ENCODE results near the gene IGF1R.

The IGF1R gene

DNA sequence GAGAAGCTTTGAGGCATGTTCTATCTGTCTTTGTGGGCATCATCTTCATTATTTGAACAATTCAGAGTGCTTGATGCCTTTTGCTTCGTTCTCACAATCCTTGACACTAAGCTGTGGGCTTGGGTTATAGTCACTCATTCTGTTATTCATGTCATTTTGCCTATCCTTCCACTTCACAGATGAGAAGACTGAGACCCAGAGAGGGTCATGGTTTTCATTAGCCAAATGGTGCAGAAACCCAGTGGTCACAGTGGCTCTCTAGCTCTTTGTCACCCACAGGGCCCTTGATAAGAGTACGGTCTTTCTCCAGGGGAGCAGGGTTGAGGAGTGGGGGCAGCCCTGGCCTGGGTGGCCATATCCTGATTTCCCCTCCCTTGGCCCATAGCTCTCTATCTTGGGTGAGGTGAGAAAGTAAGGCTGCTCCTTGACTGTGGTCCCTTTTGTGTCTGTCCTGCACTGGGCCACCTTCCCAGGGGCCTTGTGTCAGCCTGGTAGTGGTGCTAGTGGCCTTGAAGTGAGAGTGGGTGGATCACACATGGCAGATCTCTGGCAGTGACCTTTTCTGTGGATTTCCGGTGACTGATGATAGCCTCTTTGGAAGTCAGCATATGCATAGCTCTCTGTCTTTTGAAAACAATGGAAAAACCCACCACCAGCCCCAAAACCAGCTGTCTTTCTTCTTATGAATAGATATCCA, 130.1 kb downstream of the IGF1R start:
- DNase-seq, result no peak
- peaks cover 4% of the 10 kb centered on the region for H3K4me1 ChIP-seq (ENCODE audit: control insufficient read depth, insufficient read depth, low read length, poor library complexity, severe bottlenecking)
- no peak overlapping the region for H3K27ac ChIP-seq (ENCODE audit: insufficient read depth, low read length, poor library complexity, severe bottlenecking)
- no peaks in the 10 kb centered on the region for H3K36me3 ChIP-seq (ENCODE audit: control insufficient read depth, insufficient read depth, low read length)
- H3K4me3 ChIP-seq (ENCODE audit: insufficient read depth, low read depth, low read length, poor library complexity, severe bottlenecking), result no peak overlapping the region
- no peaks in the 10 kb centered on the region for H3K9me3 ChIP-seq (ENCODE audit: control insufficient read depth, low read length)
- no peaks in the 10 kb centered on the region for H3K27me3 ChIP-seq (replicated peaks; ENCODE audit: control insufficient read depth, insufficient read depth, low read length, poor library complexity, severe bottlenecking)

GRCh38 chr15:98778960-98779359, 130.6 kb downstream of the IGF1R start:
- H3K27ac ChIP-seq (ENCODE audit: insufficient read depth, low read length, poor library complexity, severe bottlenecking), result no peak overlapping the region
- no peaks in the 10 kb centered on the region for H3K36me3 ChIP-seq (ENCODE audit: control insufficient read depth, insufficient read depth, low read length)
- H3K9me3 ChIP-seq (ENCODE audit: control insufficient read depth, low read length), result no peaks in the 10 kb centered on the region
- peaks cover 4% of the 10 kb centered on the region for H3K4me1 ChIP-seq (ENCODE audit: control insufficient read depth, insufficient read depth, low read length, poor library complexity, severe bottlenecking)
- DNase-seq, result no peak
- H3K4me3 ChIP-seq (ENCODE audit: insufficient read depth, low read depth, low read length, poor library complexity, severe bottlenecking), result no peak overlapping the region
- H3K27me3 ChIP-seq (replicated peaks; ENCODE audit: control insufficient read depth, insufficient read depth, low read length, poor library complexity, severe bottlenecking), result no peaks in the 10 kb centered on the region

DNA sequence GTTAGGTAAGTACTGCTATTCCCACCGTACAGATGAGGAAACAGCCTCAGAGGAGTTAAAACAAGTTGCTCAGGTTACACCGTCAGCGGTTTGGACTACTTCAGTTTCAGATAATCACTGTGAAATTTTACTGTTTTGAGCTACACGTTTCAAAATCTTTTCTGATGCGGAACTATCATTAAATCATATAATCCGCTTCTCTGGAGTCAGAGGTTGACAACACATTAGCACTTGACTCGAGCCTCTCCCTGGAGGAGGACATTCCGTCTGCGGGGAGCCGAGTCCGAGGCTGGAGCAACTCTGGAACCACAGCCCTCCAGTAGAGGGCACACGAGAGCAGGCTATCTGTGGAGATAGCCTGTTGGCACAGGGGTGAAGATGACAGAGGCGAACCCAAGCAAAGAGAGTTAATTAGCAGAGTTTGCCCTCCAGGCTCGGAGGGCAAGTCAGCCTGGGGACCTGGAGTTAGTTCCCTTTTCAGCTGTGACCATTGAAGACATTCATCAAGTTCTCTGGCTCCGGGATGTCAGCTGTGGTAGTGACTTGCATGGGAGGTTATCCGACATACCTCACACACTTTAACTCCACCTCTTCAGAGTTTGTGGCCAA, 131.2 kb downstream of the IGF1R start:
- Histone ChIP-seq H3K4me1 (ENCODE audit: control insufficient read depth, insufficient read depth, low read length, poor library complexity, severe bottlenecking) (peaks cover 4% of the 10 kb centered on the region), H3K36me3 (ENCODE audit: control insufficient read depth, insufficient read depth, low read length) (no peaks in the 10 kb centered on the region), H3K4me3 (ENCODE audit: insufficient read depth, low read depth, low read length, poor library complexity, severe bottlenecking) (no peak overlapping the region), H3K27me3 (replicated peaks; ENCODE audit: control insufficient read depth, insufficient read depth, low read length, poor library complexity, severe bottlenecking) (no peaks in the 10 kb centered on the region), H3K27ac (ENCODE audit: insufficient read depth, low read length, poor library complexity, severe bottlenecking) (no peak overlapping the region), H3K9me3 (ENCODE audit: control insufficient read depth, low read length) (no peaks in the 10 kb centered on the region)
- peak; percentile 30 to 48 (median 31) for DNase-seq

- H3K9me3 ChIP-seq (ENCODE audit: control insufficient read depth, low read length), result no peaks in the 10 kb centered on the region
- H3K4me3 ChIP-seq (ENCODE audit: insufficient read depth, low read depth, low read length, poor library complexity, severe bottlenecking), result no peak overlapping the region
- DNase-seq, result no peak
- H3K27me3 ChIP-seq (replicated peaks; ENCODE audit: control insufficient read depth, insufficient read depth, low read length, poor library complexity, severe bottlenecking), result no peaks in the 10 kb centered on the region
- H3K27ac ChIP-seq (ENCODE audit: insufficient read depth, low read length, poor library complexity, severe bottlenecking), result no peak overlapping the region
- H3K36me3 ChIP-seq (ENCODE audit: control insufficient read depth, insufficient read depth, low read length), result no peaks in the 10 kb centered on the region
- H3K4me1 ChIP-seq (ENCODE audit: control insufficient read depth, insufficient read depth, low read length, poor library complexity, severe bottlenecking), result peaks cover 4% of the 10 kb centered on the region
These were observed 133.5 kb downstream of the IGF1R start for GRCh38 chr15:98781838-98782237.

DNA sequence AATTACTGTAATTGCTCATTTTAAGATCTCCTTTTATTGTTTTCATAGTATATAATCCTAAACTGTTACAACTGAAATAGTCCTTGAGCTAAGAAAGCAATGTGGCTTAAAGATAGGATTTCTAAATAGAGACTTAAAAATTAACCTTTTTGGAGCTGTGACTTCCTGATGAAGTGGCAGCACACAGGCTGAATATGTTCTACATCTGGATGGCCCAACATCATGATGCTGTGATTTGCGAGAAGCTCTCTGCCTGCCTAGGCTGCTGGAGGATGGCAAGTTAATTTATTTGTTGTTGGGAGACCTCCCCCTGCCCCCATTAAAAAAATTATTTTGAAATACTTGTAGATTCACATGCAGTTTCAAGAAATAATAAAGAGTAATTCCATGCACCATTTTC, 134.5 kb downstream of the IGF1R start:
- Histone ChIP-seq H3K4me1 (ENCODE audit: control insufficient read depth, insufficient read depth, low read length, poor library complexity, severe bottlenecking) (peaks cover 4% of the 10 kb centered on the region), H3K36me3 (ENCODE audit: control insufficient read depth, insufficient read depth, low read length) (no peaks in the 10 kb centered on the region), H3K27ac (ENCODE audit: insufficient read depth, low read length, poor library complexity, severe bottlenecking) (no peak overlapping the region), H3K4me3 (ENCODE audit: insufficient read depth, low read depth, low read length, poor library complexity, severe bottlenecking) (no peak overlapping the region), H3K9me3 (ENCODE audit: control insufficient read depth, low read length) (no peaks in the 10 kb centered on the region), H3K27me3 (replicated peaks; ENCODE audit: control insufficient read depth, insufficient read depth, low read length, poor library complexity, severe bottlenecking) (no peaks in the 10 kb centered on the region)
- no peak for DNase-seq

DNA sequence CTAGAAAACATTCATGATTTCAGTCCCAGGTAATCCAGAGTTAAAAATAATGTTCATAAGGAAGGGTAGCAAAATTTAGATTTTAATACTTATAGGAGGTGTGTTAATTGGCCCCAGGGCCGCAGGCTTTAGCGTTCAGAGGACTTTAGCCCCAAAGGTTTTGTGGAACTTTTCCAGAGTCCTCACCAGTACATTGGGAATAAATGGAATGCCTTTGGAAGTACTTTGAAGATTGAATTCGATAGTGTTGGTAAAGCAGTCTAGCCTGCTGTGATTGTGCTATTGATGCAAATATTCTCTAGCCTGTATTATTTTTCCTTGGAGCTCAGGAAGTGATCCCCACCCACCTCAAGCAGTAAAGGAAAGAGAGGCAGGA, 137.1 kb downstream of the IGF1R start:
- H3K4me3 ChIP-seq (ENCODE audit: insufficient read depth, low read depth, low read length, poor library complexity, severe bottlenecking), result no peak overlapping the region
- no peaks in the 10 kb centered on the region for H3K4me1 ChIP-seq (ENCODE audit: control insufficient read depth, insufficient read depth, low read length, poor library complexity, severe bottlenecking)
- H3K36me3 ChIP-seq (ENCODE audit: control insufficient read depth, insufficient read depth, low read length), result no peaks in the 10 kb centered on the region
- DNase-seq, result no peak
- no peaks in the 10 kb centered on the region for H3K9me3 ChIP-seq (ENCODE audit: control insufficient read depth, low read length)
- no peak overlapping the region for H3K27ac ChIP-seq (ENCODE audit: insufficient read depth, low read length, poor library complexity, severe bottlenecking)
- H3K27me3 ChIP-seq (replicated peaks; ENCODE audit: control insufficient read depth, insufficient read depth, low read length, poor library complexity, severe bottlenecking), result peaks cover 5% of the 10 kb centered on the region

- H3K27me3 ChIP-seq (replicated peaks; ENCODE audit: control insufficient read depth, insufficient read depth, low read length, poor library complexity, severe bottlenecking), result peaks cover 5% of the 10 kb centered on the region
- no peaks in the 10 kb centered on the region for H3K9me3 ChIP-seq (ENCODE audit: control insufficient read depth, low read length)
- no peak for DNase-seq
- H3K27ac ChIP-seq (ENCODE audit: insufficient read depth, low read length, poor library complexity, severe bottlenecking), result no peak overlapping the region
- H3K4me3 ChIP-seq (ENCODE audit: insufficient read depth, low read depth, low read length, poor library complexity, severe bottlenecking), result no peak overlapping the region
- no peaks in the 10 kb centered on the region for H3K36me3 ChIP-seq (ENCODE audit: control insufficient read depth, insufficient read depth, low read length)
- no peaks in the 10 kb centered on the region for H3K4me1 ChIP-seq (ENCODE audit: control insufficient read depth, insufficient read depth, low read length, poor library complexity, severe bottlenecking)
These were observed 137.7 kb downstream of the IGF1R start for GRCh38 chr15:98785807-98786621.

GRCh38 chr15:98786717-98787116, 138.4 kb downstream of the IGF1R start:
- Histone ChIP-seq H3K36me3 (ENCODE audit: control insufficient read depth, insufficient read depth, low read length) (no peaks in the 10 kb centered on the region), H3K4me1 (ENCODE audit: control insufficient read depth, insufficient read depth, low read length, poor library complexity, severe bottlenecking) (no peaks in the 10 kb centered on the region), H3K27ac (ENCODE audit: insufficient read depth, low read length, poor library complexity, severe bottlenecking) (no peak overlapping the region), H3K4me3 (ENCODE audit: insufficient read depth, low read depth, low read length, poor library complexity, severe bottlenecking) (no peak overlapping the region), H3K27me3 (replicated peaks; ENCODE audit: control insufficient read depth, insufficient read depth, low read length, poor library complexity, severe bottlenecking) (peaks cover 5% of the 10 kb centered on the region), H3K9me3 (ENCODE audit: control insufficient read depth, low read length) (no peaks in the 10 kb centered on the region)
- DNase-seq, result no peak

DNA sequence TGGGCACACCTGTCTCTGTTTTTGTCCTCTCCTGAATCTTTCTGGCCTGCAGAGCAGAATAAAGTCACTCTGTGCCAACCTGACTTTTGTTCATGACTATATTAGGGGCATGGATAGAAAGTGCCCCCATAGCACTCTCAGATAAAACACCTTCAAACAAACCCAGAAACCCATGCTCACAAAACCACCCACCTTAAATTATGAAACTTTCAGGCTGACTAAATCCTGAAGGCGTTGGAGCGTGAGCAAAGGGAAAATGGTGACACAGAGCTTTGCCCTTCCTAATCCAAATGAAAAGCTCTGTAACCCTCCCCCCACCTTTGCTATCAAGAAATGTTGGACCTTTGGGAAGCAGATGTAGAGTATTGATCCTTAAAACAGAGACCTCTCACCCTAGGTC, 138.9 kb downstream of the IGF1R start:
- no peak overlapping the region for H3K27ac ChIP-seq (ENCODE audit: insufficient read depth, low read length, poor library complexity, severe bottlenecking)
- no peaks in the 10 kb centered on the region for H3K9me3 ChIP-seq (ENCODE audit: control insufficient read depth, low read length)
- H3K27me3 ChIP-seq (replicated peaks; ENCODE audit: control insufficient read depth, insufficient read depth, low read length, poor library complexity, severe bottlenecking), result peaks cover 5% of the 10 kb centered on the region
- no peak for DNase-seq
- H3K4me1 ChIP-seq (ENCODE audit: control insufficient read depth, insufficient read depth, low read length, poor library complexity, severe bottlenecking), result no peaks in the 10 kb centered on the region
- H3K36me3 ChIP-seq (ENCODE audit: control insufficient read depth, insufficient read depth, low read length), result no peaks in the 10 kb centered on the region
- no peak overlapping the region for H3K4me3 ChIP-seq (ENCODE audit: insufficient read depth, low read depth, low read length, poor library complexity, severe bottlenecking)

All from effector memory CD4-positive, alpha-beta T cell (primary cell).